ENCODE results near the gene CFAP70.

Gene CFAP70

DNA sequence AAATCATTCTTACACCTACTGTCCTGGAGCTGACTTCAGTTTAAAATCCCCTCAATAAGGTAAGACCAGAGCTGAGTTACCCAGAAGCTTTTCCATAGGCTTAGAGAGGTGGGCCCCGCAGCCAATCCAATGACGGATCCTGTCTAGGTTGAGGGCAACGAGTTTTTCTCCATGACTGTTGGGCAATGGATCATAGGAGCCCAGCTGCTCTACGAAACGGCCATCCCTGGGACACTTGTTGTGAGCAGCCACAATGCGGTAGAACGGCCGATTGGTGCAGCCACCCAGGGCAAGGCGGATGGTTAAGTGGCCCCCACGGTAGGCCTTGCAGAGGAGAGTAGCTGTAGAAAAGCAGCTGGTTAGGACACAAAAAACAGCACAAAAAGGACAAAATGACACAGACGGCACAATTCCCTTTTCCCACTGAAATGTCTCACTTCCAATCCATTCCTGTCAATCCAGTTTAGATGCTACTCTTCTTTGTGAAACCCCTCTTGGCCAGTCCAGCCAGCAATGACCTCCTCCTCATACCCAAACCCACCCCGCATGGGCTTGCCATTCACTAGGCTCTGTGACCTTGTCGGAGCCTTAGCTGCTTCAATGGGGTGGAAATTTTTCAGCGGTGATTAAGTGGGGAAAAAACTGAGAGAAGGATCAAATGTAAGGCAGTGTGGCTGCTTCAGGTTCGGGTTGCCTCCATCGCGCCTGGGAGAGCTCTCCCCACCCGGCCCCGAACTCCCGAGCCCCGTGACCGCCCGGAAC lies 106.8 kb downstream of the CFAP70 start:
- DNase-seq: peak; percentile 59

DNA sequence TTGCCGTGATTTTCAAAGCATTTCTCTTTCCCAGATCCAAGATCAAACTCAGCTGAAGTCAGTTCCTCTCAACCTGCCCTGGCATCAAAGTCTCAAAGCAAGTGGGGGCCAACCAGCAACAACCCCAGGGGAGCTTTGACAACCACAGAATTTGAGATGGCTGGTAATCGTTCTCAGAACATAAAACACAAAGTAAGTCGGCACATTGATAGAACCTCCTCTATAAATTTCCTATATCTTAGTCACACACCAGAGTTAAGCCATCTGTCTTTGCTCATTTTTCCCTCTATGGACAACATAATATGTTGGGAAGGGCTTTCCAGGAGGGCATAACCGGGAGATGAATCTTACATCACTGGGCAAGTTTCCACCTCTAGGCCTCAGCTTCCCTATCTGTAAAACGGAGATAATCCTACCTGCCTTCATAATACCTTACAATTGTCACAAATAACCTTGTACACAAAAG lies 110.4 kb downstream of the CFAP70 start:
- no peak for DNase-seq

DNA sequence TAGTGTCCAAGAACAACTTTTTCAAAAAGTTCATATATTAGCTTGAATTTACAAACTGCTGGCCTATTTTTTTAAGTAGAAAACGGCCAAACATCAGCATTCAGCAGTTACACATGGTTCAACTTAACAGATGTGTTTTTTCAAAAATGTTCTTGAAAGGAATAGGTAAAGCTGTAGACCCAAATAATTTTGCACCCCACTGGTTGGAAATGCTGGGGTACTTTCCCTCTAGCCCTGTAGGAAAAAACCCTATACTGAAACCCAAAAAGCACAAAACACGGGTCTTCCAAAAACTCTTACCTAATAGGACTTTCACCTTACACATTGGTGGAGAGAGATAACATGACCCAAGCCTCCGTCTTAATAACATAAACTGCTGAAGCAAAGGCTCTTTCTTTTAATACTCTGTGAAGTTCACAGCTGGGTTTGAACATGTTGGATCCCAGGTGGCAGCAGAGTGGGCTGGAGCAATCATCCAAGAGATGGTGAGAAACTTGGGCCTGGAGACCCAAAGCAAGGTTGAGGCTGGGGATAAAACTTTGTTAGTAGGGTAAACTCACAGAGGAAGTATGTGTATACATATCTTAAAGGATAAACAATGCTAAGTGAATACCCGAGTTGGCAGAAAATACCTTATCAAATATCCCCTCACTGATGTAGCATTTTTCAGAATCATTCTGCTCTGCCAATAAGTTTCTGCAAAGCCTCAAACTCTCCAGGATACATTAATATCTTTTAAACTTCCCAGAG lies 111.0 kb downstream of the CFAP70 start:
- peak; percentile 30 for DNase-seq

DNA sequence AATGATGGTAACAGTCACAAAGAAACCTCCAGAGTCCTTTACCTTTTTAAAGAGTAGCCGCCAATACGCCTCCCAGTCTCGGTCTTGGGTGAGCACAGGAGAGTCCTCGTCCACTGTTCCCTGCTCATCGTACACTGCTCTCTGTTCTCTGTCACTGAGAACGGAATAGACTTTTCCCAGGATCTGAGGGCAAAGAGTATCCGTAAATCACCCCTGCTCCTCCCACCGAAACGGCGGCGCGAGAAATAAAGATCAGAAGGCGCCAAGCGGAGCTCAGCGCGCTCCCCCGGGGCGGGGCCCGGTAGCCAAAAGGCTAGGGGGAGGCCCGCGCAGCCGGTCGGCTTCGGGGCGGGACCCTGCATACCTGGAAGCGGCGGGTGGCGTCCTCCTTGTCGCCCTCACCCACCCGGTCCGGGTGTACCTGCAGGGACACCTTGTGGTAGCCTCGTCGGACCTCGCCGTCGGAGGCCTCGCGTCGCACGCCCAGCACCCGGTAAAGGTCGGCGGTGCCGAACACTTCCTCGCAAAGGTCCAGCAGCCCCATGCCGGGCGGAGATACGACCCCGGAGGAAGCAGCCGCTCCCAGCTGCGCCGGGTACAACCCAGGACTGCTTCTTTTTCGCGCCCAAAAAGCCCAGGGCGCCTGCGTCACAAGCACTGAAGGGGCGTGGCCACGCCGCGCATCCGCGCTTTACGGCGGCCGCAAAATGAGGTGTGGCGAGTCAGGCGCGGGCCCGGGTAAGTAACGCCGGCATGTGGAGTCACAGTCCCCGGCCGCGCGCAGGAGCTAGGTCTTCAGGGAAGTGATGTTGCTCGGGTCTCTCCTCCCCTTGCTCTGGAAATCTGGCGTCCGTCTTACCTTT lies 111.8 kb downstream of the CFAP70 start, which contains the start of gene DNAJC9:
DNAJC9 (minus strand) TSS at position 610 of the 863 bp plus-strand sequence; CDS start at position 544, 66 bp downstream.
- DNase-seq: peak; percentile 98

DNA sequence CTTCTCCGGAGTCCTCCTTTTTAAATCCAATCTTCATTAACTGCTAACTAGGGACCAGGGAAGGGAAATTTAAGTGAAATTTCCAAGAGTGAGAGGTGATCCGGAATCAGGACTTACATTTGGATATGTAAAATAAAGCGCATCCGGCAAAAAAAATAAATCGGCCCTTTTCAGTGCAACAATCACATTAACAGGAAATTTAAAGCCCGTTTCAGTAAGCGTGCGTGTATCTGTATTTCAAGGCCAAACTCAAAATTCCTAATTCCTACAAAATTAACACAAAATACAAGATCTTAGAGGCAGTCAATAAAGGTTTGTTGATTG lies 112.4 kb downstream of the CFAP70 start:
- DNase-seq: no peak

DNA sequence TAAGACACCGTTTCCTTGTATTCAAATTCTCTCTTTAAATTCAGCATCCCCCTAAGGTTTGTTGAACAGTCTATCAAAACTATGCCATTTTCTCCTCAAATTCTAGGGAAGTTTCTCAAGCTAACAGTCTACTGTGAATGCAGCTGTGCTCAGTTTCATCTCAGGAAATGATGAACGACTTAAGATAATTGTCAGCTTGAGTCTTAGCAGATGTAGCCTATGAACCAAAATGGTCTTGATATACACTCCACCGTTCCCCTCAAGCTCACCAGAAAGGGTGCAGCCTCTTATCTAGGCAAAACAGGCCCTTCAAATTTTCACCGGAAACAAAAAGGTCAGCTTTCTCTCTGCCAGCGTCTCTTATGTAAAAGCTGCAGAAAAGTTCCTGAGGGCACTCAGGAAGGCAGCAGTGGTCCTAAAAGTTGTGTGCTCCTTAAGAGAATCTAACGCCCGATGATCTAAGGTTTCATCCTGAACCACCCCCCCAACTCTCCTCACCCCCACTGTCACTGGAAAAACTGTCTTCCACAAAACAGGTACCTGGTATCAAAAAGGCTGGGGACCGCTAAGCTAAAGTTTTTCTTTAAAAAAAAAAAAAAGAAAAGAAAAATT lies 113.7 kb downstream of the CFAP70 start:
- DNase-seq: peak; percentile 97

DNA sequence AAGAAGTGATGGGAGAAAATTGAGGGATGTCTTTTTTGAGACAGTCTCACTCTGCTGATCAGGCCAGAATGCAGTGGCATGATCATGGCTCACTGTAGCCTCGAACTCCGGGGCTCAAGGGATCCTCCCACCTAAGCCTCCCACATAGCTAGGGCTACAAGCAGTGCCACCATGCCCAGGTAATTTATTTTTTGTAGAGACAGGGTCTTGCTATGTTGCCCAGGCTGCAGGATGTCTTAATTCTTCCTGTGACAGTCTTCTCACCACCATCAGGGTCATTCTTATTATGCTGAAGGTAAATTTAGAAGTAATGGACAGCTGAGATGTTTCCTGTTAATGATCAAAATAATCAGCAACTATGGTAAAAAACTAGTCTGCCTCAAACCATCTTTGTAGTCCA lies 118.8 kb downstream of the CFAP70 start:
- DNase-seq: no peak

DNA sequence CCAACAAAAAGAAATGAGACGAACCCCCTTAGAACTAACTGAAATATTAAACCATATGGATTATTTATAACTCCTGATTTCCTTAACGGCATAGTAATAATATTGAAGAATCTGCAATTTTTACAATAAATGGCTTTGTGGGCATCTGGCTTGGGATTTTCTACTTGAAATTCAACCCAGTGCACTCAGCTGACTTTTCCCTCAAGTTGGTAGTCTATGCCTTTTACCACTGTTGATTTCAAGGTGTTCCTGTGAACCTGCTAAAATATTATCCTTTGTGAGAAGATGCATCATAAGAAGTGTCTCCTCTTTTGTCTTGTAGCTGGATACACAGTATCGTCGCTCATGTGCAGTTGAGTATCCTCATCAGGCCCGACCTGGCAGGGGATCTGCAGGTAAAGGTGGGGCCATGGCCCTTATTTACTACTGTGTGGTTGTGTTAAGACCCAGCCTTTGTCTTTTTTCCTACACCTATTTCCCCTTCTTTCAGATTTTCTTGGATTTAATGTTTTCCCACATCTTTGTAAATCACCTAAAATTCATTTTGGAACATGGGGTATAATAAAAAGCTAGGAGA lies 119.6 kb downstream of the CFAP70 start:
- DNase-seq: no peak

DNA sequence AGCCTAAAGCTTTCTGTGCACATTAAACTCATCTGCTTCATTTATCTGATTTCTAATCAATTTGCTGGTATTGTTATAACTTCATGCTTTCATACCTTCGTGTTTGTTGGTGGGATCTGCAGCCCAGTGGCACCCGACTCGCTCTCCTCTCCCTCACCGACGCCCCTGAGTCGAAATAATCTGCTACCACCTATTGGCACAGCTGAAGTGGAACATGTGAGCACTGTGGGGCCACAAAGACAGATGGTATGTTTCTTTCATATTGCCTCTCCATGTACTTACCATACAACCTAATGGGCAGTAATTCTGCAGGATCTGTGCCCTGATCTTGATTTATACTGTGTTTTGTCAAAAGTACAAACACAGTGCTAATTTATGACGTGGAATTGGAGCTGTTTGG lies 124.0 kb downstream of the CFAP70 start:
- peak; percentile 32 for DNase-seq

DNA sequence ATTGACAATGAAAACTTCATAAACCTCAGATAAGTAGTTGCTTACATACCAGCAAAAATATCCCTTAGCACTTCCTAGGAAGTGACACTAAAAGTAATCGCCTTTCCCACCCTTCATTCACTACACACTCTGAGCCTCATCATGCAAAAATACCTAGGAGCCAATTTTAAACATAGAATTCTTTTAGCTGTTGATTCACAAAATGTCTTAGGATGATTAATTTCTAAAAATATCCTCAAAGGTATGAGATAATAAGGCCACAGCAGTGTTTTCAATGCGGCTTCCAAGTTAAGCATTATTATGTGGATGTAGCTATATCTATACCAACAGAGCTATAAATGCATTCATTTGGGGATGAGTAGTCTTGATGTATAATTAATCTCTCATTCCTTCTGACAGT lies 124.8 kb downstream of the CFAP70 start:
- no peak for DNase-seq

DNA sequence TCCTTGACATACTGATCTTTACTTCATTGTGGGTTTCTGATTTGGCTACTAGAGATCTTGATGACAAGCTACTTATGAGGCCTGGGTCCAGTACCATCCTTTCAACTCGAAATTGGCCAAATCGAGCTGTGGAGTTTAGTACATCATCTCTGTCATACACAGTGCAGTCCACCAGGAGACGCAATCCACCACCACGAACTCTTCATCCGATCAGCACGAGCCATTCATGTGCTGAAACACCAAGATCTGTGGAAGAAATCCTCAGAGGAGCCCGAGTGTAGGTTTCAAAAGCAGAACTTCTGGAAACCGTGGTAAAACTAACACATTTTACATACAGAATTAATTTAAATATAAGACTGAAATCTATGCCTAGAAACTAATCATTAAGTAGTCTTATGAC lies 125.8 kb downstream of the CFAP70 start:
- DNase-seq: peak; percentile 70

DNA sequence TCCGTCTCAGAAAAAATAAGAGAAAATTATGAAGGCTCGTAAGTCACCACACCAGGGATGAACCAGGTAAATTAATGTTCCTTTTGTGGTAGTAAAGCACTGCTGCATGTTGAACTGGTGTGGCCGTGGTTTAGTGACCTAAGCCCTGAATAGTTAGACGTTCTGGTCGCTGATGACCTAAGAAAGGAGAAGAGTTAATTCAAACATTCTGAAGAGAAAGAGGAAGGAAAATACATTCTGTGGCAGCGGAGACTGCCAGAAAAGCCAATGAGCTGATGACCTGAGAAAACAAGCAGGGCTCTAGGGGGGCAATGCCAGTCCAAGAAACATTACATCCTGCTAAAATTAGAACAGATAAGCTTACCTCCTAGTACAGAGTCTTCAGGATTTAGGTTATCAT lies 129.1 kb downstream of the CFAP70 start:
- DNase-seq: peak; percentile 49

DNA sequence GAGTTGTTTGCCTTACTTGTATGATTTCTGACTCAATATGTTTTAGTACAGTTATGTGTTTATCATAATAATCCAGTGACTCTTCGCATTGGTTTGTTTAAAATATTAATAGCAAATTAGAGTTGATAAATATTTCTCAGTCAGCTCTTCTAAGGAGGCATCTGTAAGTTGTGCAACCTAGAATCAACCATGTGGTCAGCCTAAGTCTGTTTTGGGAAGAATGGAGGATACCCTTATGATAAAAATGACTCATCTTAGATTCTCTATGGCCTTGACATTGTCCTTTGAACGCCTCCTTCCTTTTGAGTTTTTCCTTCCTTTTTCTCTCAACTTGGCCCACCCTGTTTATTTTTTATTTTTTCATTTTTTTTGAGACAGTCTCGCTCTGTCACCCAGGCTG lies 130.4 kb downstream of the CFAP70 start:
- DNase-seq: no peak

DNA sequence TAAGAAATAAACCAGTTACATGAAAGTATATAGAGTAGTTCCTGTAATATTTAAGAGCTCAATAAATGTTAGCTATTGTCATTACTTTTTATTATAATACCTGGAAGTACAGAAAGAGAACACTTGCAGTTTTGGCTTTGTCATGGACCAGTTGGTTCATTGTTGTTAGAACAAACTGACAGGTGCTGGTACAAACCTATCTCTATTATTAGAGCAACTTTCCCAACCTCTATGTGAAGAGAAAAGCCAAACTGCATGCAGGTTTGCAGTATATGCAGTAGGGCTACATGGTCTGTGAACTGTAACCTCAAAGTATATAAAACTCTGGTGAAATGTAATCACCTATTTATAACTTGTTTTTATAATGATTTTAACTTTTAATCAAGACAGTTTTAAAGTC lies 132.0 kb downstream of the CFAP70 start:
- DNase-seq: no peak

DNA sequence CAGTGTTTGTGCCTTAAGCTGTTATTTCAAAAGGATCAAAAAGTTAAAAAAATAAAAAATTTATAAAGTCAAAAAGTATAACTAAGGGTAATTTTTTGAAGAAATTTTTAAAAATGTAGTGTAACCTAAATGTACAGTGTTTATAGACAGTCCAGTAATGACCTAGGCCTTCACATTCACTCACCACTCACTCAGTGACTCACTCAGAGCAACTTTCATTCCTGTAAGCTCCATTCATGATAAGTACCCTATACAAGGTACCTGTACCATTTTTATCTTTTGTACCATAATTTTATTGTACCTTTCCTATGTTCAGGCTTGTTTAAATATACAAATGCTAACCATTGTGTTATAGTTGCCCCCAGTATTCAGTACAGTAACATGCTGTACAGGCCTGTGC lies 133.1 kb downstream of the CFAP70 start:
- no peak for DNase-seq

DNA sequence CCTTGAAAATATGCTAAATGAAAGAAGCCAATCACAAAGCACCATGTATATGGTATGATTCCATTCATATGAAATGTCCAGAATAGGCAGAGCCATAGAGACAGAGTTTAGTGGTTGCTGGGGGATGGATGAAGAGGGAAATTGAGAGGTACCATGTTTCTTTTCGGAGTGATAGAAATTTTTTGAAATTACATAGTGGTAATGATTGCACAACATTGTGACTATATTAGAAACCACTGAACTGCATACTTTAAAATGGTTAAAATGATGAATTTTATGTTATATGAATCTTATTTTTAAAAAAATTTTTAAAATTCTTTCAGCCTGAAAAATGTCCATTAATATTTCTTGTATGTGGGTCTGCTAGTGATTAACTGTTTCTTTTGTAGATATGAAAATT lies 137.7 kb downstream of the CFAP70 start:
- DNase-seq: no peak

DNA sequence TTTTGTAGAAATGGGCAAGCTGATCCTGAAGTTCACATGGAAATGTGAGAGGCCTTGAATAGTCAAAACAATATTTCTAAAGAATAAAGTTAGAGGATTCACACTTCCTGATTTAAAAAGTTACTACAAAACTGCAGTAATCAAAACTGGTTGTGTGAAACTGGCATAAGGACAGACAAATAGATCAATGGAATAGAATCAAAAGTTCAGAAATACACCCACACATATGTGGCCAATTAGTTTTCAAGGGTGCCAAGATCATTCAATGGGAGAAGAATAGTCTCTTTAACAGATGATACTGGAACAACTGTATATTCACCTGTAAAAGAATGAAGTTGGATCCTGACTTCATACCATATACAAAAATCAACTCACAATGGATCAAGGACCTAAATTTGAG lies 139.3 kb downstream of the CFAP70 start:
- DNase-seq: no peak

DNA sequence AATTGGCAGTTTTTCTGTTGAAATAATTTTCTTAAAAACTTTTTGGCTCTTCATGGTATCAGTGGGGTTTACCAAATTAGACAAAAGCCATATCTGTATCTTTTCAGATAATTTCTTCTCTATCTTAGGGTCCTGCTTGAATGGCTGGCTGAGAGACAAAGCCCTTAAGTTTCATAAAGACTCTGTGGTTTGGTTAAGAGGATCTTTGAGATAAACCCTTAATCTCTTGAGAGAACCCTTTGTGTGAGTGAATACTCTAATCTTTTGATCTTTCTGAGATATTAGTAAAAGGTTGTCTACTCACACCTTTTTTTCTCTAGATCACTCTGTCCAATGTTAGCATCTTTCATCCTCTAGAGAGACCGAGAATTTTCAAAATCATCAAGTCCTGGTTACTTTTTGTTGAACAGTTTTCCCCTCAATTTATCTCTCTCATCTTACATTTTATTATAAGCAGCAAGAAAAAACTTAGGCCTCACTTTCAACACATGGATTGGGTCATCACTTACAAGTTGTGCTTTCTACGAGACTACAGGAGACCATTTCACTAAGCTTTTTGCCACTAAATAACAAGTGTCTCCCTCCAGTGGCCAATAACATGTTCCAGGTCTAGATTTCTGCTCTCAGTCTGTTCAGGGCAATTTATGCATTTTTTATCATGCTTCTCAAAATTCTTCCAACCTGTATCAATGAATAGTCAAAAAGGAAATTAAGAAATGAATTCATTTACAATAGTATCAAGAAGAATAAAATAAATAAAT lies 140.1 kb downstream of the CFAP70 start:
- peak; percentile 77 for DNase-seq

DNA sequence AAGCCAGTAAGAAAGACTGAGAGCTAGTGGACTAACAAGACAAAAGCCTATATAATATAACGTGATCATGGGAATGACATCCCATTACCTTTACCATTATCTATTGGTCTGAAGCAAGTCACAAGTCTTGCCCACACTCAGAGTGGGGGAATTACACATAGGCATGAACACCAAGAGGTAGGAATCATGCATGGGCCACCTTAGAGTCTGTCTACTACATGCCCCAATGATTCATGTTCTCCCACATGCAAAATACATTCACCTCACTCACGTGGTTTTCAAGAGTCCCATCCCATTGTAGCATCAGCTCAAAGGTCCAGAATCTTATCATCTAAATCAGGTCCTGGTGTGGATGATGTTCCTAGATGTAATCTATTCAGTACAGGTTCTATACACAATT lies 141.0 kb downstream of the CFAP70 start:
- no peak for DNase-seq

DNA sequence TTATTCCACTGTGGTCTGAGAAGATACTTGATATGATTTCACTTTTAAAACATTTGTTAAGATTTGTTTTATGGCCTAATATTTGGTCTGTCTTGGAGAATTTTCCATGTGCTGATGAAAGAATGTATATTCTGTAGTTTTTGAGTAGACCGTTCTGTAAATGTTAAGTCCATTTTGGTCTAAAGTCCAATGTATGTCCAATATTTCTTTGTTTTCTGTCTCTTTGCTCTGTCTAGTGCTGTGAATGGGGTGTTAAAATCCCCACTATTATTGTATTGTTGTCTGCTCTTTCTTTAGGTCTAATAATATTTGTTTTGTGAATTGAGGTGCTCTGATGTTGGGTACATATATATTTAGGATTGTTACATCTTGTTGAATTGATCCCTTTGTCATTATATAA lies 142.9 kb downstream of the CFAP70 start:
- DNase-seq: no peak

DNA sequence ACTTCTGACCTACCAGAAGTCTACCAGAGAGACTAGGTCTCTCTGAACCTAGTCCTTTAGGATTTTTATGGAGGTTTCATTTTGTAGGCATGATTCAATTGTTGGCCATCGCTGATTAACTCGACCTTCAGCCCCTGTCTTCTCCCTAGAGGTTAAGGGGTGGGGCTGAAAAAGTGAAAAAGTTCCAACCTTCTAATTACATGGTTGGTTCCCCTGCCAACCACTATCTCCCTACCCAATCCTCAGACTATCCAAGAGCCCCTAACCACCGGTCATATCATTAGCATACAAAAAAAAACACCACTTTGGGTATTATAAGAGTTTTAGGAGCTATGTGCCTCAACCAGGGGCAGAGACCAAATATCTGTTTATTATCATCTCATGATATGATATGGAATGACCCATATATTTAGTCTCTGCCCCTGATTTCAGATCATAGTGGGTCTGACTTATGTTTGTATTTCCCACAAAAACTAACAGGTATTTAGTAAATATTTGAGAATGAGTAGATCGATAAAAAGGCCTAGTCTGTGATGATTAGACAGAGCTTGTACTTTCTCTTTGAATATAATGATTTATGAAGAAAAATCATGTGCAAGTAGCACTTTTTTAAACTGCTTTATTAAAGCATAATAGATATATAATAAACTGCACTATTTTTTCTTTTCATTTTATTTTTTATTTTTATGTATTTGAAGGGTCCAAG lies 147.4 kb downstream of the CFAP70 start:
- no peak for DNase-seq

Data from hematopoietic multipotent progenitor cell treated with erythropoietin and hydrocortisone succinate and interleukin-3 and kit ligand, for 4 days (in vitro differentiated cells).